Dedifferentiated amniotic fluid mesenchymal stem cell (primary cell): ENCODE measurements around the gene LANCL2.
"Not testable (repeated sequence)": the region's sequence is repeated elsewhere in the genome, so short reads cannot be mapped to it uniquely, and the experiment has no call there.

Experiments used
- DNase-seq: peaks from one replicate; pipeline ENCODE4 v3.0.0-alpha.2; 2016; ENCODE audit errors: extremely low spot score

LANCL2 gene

DNA sequence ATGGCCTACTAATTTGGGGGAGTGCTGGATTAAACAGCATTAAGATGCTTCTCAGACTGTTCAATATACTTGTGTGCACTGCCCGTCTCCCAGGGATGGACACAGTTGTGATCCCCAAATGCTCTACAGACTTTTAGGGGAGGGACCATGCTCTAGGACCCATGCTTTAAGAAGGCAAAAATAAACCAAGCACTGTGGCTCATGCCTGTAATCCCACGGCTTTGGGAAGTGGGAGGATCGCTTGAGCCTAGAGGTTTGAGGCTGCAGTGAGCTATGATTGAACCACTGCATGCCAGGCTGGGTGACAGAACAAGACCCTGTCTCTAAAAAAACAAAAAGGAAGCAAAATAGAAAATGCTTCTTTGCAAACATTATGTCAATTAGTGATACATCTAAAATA is 104.6 kb downstream of the LANCL2 start:
- DNase-seq = no peak

DNA sequence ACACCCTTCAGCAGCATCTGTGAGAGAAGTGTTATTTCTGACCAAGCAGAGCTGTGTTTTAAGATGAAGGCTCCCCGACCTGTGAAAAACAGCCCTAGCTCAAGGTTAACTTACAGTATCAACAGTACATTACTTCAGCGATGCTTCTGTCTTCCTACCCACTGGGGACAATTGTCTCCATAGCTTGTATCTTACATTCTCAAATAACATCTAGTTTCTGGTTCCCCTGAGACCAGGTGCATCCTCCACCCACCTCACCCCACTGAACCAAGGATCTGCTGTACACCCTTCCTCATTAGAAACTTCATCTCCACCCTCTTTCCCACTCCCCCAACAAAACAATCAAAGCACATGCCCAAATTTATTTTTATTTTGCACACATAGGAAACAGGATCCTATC is 105.1 kb downstream of the LANCL2 start:
- DNase-seq = no peak

DNA sequence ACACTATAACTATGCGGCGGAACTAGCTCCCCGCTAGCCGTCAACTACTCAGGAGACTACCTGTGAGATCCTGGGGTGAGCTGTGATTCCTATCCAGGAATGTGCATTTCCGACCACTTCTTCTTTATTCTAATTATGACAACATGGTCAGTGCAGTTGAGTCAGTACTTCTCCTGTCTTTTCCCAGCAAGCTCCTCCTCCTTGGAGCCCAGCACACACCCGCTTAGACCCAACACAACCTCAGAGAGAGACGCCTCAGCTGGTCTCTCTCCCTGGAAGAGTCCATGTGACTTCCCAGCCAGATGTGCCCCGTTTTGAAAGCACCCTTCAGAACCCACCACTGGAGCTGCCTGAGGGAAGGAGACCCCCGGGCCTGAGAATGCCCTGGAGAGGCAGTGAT is 106.5 kb downstream of the LANCL2 start:
- DNase-seq = not testable (repeated sequence)

DNA sequence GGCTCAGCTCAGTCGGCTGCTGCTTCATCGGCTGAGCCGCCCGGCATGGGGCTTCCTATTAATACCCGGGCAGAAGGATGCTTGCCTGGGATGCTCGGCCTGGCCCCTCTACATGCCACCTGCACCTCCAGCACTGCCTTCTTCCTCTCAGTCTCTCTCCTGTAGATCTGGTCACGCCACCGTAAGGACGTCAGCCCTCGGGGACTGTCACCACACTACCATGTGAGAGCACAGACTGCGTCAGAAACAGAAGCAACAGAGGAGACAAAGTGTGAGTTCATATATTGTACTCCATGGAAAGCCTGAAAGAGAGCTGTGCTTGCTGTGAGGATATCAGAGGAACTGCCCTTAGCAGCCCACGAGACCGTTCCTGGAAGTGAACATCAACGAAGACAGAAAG is 107.3 kb downstream of the LANCL2 start:
- not testable (repeated sequence) for DNase-seq

DNA sequence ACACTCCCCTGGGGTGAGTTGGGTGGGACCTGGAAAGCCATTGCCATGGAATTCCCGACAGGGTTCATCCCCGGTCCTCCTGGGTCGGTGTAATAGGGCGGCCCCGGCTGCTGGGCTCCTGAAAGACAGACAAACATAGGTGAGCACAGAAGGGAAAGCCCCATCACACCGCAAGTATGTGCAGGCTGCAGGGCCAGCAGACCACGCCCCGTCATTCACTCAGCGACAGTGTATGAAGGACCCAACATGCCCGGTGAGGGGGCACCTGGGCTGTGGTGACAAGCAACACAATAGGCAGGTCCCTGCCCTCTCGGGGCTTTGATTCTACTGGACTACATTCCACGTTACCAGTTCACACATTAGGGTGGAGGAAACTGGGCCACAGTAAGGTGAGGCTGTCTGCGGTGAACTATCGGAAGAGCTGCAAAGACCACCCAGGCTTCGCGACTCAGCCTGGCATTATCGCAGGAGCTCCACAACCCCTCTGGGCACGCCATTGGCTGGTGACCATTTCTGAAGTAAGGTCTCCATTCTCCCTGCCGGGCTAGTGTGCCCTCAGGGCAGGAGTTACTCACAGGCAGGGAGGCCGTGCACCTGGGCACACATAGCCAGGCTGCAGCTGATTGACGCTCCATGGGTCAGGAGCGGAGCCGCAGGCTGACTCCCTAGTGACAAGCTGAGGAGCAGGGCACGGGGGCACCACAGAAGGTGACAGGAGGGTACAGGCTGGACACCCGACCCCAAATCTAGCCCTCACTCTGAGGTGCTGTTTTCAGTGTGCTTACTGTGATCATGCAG is 108.0 kb downstream of the LANCL2 start:
- no peak for DNase-seq

DNA sequence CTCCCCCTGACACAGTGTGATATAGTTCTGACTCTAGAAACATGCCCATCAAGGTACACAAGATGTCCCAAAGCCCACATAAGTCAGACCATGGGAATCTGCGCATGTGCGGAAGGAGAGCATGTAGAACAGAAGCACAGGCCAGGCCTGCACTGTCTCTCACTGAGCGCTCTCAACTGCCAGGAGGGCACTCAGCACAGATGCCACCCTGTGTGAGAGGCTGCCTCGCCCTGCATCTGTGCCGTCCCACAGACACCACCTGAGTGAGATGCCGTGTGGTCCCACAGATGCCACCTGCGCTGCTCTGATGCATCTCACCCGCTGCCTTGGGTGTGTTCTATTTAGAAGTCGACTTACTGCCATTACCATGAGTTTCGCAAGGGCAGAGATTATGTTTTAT is 108.8 kb downstream of the LANCL2 start:
- no peak for DNase-seq

DNA sequence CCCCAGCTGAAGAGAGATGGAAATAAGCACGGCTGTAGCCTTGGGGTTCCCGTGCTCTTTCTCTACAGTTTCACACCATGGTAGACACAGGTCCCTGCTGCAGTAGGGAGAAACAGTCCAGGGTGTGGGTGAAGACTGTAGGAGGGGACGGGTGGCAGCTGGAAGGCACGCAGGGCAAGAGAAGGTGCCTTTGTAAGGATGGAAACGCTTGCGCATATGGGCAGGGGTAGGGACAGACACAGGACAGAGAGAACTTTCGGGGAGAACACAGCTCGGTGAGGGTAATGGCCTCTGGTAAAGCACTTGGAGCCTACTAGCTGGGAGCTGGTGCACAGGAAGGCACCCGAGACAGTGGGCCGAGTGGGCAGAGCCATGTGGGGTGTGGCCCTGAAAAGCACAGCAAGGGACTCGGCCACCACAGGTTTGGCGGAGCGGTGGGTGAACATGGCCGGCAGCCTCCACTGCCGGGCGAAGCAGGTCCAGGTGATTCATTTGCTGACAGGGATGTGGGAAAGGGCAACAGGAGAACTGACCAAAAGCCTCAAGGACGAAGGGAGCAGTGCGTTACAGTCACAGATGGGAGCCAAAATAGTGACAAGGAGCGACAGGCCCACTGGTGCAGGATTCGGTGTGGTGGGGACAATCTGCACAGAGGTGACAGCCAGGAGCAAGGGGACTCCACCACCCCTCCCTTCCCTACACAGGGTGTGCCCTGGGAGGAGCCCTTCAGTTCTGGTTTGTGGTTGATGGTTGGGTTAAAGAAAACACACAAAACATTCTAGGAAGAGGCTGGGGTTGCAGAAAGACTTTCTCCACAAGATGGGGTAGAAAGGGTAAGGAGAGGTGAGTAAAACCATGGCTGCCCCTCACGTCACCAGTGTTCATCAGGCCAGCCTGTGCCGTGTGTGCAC is 110.1 kb downstream of the LANCL2 start:
- DNase-seq = no peak

DNA sequence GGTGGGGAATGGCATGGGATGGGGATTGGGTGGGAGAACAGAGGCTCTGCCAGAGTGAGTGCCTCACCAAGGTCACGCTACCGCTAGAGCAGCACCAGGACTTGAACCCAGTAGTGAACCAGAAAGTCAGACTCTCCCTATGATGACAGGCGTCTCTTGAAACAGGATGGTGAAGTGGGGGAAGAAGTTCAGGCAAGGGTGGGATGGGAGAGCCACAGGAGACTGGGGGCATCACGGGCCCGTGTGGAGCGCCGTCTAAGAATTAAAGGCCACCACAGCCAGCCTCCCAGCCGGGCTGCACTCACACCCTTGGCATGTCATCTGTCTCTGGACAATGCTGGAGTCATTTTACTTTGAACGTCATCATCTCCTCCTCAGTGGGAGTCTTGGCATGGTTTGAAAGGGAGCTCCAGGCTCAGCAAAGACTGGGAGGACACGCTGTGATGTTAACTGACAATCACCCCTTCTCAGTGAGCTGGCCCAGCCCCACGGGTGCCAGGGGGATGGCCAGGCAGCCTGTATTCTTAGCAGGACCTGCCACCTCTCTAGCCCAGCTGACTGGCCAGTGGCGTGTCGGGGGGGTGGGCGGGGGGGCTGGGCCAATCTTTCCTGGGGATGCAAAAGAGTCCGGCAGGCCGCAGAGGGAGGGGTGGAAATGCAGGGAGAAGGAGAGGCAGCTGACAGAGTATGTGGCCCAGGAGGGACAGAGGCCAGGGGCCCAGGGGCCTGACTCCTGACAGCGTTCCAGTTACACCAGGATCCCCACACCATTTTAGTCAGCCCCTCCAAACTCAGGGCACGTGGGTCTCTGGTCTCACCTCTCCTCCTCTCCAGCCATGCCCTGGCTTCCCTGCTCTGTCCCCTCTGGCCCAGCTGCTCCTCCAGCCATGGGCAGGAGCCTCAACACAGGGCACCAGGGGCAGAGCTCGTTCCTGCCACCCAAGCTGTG is 111.0 kb downstream of the LANCL2 start:
- no peak for DNase-seq

DNA sequence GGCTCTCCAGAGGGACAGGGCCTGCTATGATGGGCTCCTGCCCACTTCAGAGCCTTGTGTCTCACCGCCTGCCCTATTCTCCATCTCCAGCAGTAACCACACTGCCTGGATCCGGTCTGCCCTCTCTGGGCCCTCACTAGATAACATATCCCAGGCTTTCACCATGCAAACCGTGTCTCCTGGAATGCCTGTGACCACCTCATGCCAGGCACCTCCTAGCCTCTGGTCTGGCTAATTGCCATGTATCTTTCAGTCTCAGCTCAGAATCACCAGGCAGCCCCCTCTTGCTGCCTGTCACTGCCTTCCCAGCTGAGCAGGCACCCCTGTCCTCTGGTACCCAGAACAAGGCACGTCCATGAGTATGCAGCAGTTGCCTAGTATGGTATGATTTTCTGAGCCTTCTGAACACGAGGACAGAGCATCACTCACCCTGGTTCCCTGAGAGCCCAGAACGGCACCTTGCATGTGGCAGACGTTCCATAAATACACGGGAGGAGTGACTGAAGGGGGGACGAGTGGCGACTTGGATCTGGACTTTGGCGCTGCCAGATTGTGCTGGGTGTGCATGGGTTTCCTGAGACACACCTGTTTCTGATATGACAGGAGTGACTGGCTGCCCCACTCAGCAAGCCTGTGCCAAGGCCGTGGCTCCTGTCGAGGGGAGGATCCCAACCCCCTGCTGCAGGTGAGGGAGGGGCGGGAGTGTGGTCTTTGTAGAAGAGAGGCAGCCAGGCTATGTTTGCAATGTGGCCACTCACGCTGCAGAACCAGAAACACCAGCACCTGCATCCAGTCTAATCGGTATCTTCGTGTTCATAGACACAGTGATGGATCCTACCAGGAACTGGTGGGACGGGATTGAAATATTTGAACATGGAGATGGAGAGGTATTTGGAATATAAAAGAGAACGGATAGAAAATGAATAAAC is 112.0 kb downstream of the LANCL2 start:
- no peak for DNase-seq

DNA sequence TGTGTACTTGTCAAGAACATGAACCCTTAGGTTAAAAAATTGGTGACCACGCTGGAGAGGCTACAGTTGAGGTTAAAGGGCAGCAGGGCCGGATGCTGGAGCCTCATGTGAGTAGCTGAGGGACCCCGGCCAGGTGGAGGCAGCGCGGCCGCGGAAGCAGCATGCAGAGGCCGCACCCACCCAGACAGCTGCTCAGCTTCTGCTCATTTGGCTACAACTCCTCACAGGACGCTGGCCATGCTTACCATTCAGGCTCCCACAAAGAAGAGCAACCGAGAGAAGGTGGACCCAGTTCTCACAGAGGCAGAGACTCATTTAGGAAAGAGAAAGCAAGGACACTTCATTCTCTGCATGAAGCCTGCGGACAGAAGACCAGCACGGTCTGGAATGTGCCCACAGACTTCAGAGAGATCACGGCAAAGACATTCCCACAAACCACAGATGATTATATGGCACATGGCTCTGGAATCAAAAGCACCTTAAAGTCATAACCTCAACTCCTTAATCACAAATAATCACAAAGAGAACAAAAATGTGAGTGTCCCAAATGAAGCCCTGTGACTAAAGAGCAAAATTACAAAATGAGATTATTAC is 112.7 kb downstream of the LANCL2 start:
- DNase-seq = peak; percentile 58

DNA sequence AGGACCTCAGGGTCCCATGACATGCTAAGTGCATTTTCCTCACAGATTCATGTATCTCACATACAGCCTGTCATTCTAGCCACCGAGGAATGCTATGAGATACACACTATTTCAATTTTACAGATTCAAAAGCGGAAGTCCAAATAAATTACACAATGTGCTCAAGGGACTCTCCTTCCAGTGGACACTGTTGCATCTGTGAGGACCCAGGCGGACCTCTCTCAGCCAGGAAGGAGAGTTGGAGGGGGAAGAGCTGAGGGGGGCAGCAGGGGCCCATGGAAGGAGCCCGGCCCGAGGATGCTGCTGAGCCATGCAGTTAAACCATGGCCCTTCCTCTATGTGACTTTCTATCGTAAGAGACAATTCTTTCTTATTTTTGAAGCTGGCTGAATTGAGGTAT is 113.6 kb downstream of the LANCL2 start:
- no peak for DNase-seq

DNA sequence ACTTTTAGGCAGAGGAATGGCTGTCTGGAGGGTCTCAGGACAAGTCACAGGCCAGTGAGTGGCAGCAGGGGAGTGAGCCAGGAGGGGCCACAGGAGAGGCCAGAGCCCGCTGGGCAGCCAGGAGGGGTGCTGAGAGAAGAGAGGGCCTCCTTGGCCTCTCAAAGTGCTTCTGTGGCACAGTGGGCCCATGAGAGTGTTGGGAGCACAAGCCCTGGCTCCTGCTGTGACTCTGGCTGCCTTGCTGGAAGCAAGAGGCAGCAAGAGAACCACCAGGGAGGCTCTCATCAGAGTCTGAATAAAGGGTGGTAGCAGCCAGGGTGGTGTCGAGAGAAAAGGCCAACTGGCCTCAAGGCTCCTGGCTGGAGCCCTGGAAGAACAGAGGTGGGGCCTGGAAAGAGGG is 116.0 kb downstream of the LANCL2 start:
- no peak for DNase-seq

DNA sequence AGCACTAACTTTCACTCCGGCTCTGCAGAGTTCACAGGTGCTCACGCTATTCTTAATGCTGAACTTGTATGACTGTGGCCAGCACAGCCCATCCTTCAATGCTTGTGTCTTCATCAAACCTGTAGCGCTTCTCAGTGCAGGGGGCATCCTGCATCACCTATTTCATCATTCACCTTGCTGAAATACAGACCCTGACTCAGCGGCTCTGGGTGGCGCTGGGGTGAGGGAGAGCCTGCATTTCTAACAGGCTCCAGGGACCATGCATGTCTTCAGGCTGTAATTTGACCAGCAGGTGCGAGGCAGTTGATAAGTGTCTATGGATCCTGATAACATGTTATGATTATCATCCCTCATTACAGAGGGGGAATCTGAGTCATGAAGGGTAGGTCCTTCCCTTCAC is 117.9 kb downstream of the LANCL2 start:
- no peak for DNase-seq
